Lung (tissue), 12 donors: ENCODE results near the gene ARF6. TPM values are rescaled to one million over a fixed set of nuclear protein-coding genes. Genes with fewer than 3 reads are reported as not detected.

ENCODE experiments used
- ATAC-seq: fragments of 200-7000 bp; cut with Tn5 transposase; one replicate; pipeline ENCODE4 v1.9.1; 2020; ENCODE audit warnings: moderate number of reproducible peaks; ENCODE audit not compliant: insufficient read depth, low FRiP score
- DNase-seq, 3 donors: peaks; one replicate each; pipeline ENCODE4 v3.0.0-alpha.2; 2013 to 2017
- H3K27ac ChIP-seq, 2 donors: one replicate each; pipeline ENCODE4 v1.5.1; 2013; ENCODE audit warnings: mild to moderate bottlenecking in 2 of 2, moderate library complexity in 2 of 2, control low read depth in 1 of 2, inconsistent platforms in 1 of 2, low read depth in 1 of 2, low read length in 1 of 2
- H3K27me3 ChIP-seq, 3 donors: one replicate each; pipeline ENCODE4 v1.5.1; 2013; ENCODE audit warnings: low read length in 2 of 3; ENCODE audit not compliant: control insufficient read depth in 3 of 3, insufficient read depth in 3 of 3
- H3K36me3 ChIP-seq, 4 donors: one replicate each; pipeline ENCODE4 v1.5.1; 2013; ENCODE audit warnings: low read length in 4 of 4, mild to moderate bottlenecking in 1 of 4, moderate library complexity in 1 of 4; ENCODE audit not compliant: control insufficient read depth in 4 of 4, insufficient read depth in 4 of 4
- H3K4me1 ChIP-seq, 5 donors: one replicate each; pipeline ENCODE4 v1.5.1; 2013; ENCODE audit warnings: low read length in 5 of 5, mild to moderate bottlenecking in 2 of 5, moderate library complexity in 1 of 5; ENCODE audit not compliant: control insufficient read depth in 5 of 5, insufficient read depth in 5 of 5
- H3K4me3 ChIP-seq: one replicate; pipeline ENCODE4 v1.5.1; 2013; ENCODE audit warnings: mild to moderate bottlenecking, control low read depth, moderate library complexity
- H3K9ac ChIP-seq, 2 donors: one replicate each; pipeline ENCODE4 v1.5.1; 2013; ENCODE audit warnings: low read length in 2 of 2, control low read depth in 1 of 2; ENCODE audit not compliant: insufficient read depth in 1 of 2
- H3K9me3 ChIP-seq, 4 donors: one replicate each; pipeline ENCODE4 v1.5.1; 2013; ENCODE audit warnings: low read length in 3 of 4, mild to moderate bottlenecking in 1 of 4, moderate library complexity in 1 of 4; ENCODE audit not compliant: control insufficient read depth in 4 of 4, insufficient read depth in 3 of 4
- CTCF ChIP-seq: IDR thresholded peaks from 2 replicates; pipeline ENCODE4 v1.5.1; 2012; ENCODE audit warnings: mild to moderate bottlenecking; ENCODE audit errors: control extremely low read depth, extremely low read depth
- WGBS, 2 donors: extraction: QIAGEN DNeasy Blood & Tissue Kit; methylation state at CpG; one replicate each; pipeline ENCODE4 v1.1.7; 2013; 5-methylcytosine and 5-hydroxymethylcytosine counted together
- polyA plus RNA-seq, 2 donors: library from polyadenylated mRNA; stranded (reverse); fragments of 200-250 nt; gene quantifications; one replicate each; pipeline ENCODE4 v1.2.1, GENCODE V29; 2013
- total RNA-seq, 2 donors: library from RNA; depleted of rRNA in 1 of 2; stranded (reverse); fragments of >200 nt in 1 of 2; gene quantifications; one replicate each; pipeline ENCODE4 v1.2.1, GENCODE V29; 2014 to 2021
- donor health status: control.
- donor health status: control.
- donor health status: Bipolar disorder and iron deficiency.
- donor health status: healthy.
- donor health status: DM: yes; HTN: yes; CAD: no.

The ARF6 gene
- total and polyA plus RNA-seq, 4 donors, result 25.4 to 58.9 (median 46.6) TPM

DNA sequence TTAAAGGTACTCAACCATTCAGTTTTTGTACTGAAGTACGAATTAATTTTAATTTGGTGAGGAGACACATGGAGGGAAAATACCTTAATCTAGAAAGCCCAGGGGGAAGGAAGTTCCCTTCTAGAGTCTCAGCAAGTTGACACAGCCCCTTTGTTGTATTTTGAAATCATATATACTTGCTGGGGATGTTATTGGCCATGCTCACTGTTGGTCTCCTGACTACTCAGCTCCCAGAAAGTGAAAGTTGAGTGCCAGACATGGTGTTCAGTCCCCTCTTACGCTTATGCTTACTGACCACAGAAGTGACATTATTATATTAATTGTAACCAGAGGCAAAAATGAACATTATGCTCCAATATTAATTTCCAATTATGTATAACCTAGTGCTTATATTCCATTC, 28.1 kb downstream of the ARF6 start:
- no peak overlapping the region for H3K4me3 ChIP-seq
- H3K9me3 ChIP-seq, result no peaks in the 10 kb centered on the region
- H3K36me3 ChIP-seq, result no peaks in the 10 kb centered on the region
- TF ChIP-seq CTCF, result no peak
- DNase-seq (no peak), ATAC-seq (no peak)
- no peak overlapping the region for H3K27ac ChIP-seq
- WGBS, 2 donors, result 85 to 95% methylated on average over 2 of the region's 2 CpGs
- H3K9ac ChIP-seq, result no peak overlapping the region
- no peaks in the 10 kb centered on the region for H3K27me3 ChIP-seq
- no peaks in the 10 kb centered on the region for H3K4me1 ChIP-seq

DNA sequence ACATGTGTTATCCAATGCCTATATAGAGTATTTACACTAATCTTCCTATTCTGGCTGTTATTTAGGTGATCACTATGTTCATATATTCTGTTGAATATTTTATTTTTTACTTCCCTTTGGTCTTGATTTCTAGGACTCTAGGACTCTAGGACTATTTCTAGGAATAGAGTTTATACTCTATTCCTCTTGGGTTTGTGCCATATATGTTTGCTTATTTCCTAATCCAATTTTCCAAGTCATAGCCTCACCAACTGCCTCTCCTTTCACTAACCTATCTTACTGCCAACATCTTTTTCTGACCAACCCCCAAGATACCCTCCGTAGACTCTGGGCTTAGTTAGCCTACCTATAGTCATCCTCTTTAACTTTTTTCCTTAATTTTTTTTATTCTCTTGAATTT, 28.5 kb downstream of the ARF6 start:
- H3K9ac ChIP-seq, result no peak overlapping the region
- 92 to 98% methylated on average over 1 of the region's 1 CpG for WGBS, 2 donors

GRCh38 chr14:49923442-49923841, 30.6 kb downstream of the ARF6 start:
- Histone ChIP-seq H3K4me1 (no peaks in the 10 kb centered on the region), H3K9me3 (no peaks in the 10 kb centered on the region), H3K36me3 (no peaks in the 10 kb centered on the region), H3K4me3 (no peak overlapping the region), H3K9ac (no peak overlapping the region), H3K27ac (no peak overlapping the region), H3K27me3 (no peaks in the 10 kb centered on the region)
- no peak for ATAC-seq
- WGBS, 2 donors, result 97 to 100% methylated on average over 1 of the region's 1 CpG
- no peak for TF ChIP-seq CTCF
- no peak for DNase-seq

More for the DNA sequence above, 28.5 kb downstream of the ARF6 start:
- H3K27me3 ChIP-seq, result no peaks in the 10 kb centered on the region
- no peaks in the 10 kb centered on the region for H3K9me3 ChIP-seq
- DNase-seq (no peak), ATAC-seq (no peak)
- no peak overlapping the region for H3K4me3 ChIP-seq
- no peak for TF ChIP-seq CTCF
- no peak overlapping the region for H3K27ac ChIP-seq
- no peaks in the 10 kb centered on the region for H3K4me1 ChIP-seq
- no peaks in the 10 kb centered on the region for H3K36me3 ChIP-seq

DNA sequence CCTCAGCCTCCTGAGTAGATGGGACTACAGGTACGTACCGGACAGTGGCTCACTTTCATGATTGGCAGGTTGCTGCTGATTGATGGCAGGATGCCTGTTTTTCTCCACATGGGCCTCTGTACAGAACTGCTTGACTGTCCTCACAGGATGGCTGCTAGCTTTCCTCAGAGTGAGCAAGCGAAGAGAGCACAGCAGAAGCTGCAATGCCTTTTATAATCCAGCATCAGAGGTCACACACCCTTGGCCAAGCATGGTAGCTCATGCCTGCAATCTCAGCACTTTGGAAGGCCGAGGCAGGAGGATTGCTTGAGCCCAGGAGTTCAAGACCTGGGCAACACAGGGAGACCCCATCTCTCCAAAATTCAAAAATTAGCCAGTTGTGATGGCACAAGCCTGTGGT, 31.0 kb downstream of the ARF6 start:
- H3K27me3 ChIP-seq, result no peaks in the 10 kb centered on the region
- H3K4me1 ChIP-seq, result no peaks in the 10 kb centered on the region
- no peak for DNase-seq
- no peak for TF ChIP-seq CTCF
- H3K27ac ChIP-seq, result no peak overlapping the region
- no peak overlapping the region for H3K4me3 ChIP-seq
- ATAC-seq, result no peak
- no peak overlapping the region for H3K9ac ChIP-seq
- no peaks in the 10 kb centered on the region for H3K36me3 ChIP-seq
- H3K9me3 ChIP-seq, result no peaks in the 10 kb centered on the region
- WGBS, 2 donors, result 74 to 87% methylated on average over 4 of the region's 4 CpGs
